CD4-positive, alpha-beta T cell (primary cell): ENCODE results near the gene SLC16A9. TPM values are rescaled to one million over a fixed set of nuclear protein-coding genes. Genes with fewer than 3 reads are reported as not detected.

Experiments
- ATAC-seq: fragments of 200-7000 bp; cut with Tn5 transposase; one replicate; pipeline ENCODE4 v1.10.0; 2022; ENCODE audit warnings: mild to moderate bottlenecking; ENCODE audit not compliant: poor library complexity
- CTCF ChIA-PET: fragments of 350-600 bp; sonication (Branson Sonifier 250); formaldehyde crosslinking; loops from one replicate; lab custom pipeline; 2021; ENCODE audit warnings: antibody characterized with exemption, inconsistent platforms; lab: Charles Lee
- POLR2A ChIA-PET: fragments of 350-600 bp; sonication (Branson Sonifier 250); formaldehyde crosslinking; loops from one replicate; lab custom pipeline; 2021; ENCODE audit warnings: antibody characterized with exemption, inconsistent platforms; lab: Charles Lee
- DNase-seq, 14 experiments: peaks; one replicate each; pipeline ENCODE4 v3.0.0-alpha.2; 2013 to 2020; ENCODE audit warnings: mixed read lengths in 2 of 14
- H3K27ac ChIP-seq, 2 donors: one replicate each; pipeline versions ENCODE4 v1.5.1 to v1.7.0; 2013; ENCODE audit warnings: low read length in 2 of 2, low read depth in 1 of 2, mild to moderate bottlenecking in 1 of 2
- H3K27me3 ChIP-seq, 2 experiments: 1 replicate in 1 of 2; 2 replicates in 1 of 2; pipeline versions ENCODE4 v1.6.1 to v1.7.0; 2013; ENCODE audit warnings: low read length in 2 of 2, control low read depth in 1 of 2, mild to moderate bottlenecking in 1 of 2, moderate library complexity in 1 of 2; ENCODE audit not compliant: insufficient read depth in 2 of 2, control insufficient read depth in 1 of 2
- H3K36me3 ChIP-seq: one replicate; pipeline ENCODE4 v1.6.1; 2013; ENCODE audit warnings: low read length, control low read depth; ENCODE audit not compliant: insufficient read depth
- H3K4me1 ChIP-seq: one replicate; pipeline ENCODE4 v1.6.1; 2013; ENCODE audit warnings: low read length, control low read depth; ENCODE audit not compliant: insufficient read depth
- H3K4me3 ChIP-seq: one replicate; pipeline ENCODE4 v1.5.1; 2013; ENCODE audit warnings: mild to moderate bottlenecking, low read length, moderate library complexity
- H3K9me3 ChIP-seq, 2 experiments: 1 replicate in 1 of 2; 2 replicates in 1 of 2; pipeline versions ENCODE4 v1.6.1 to v1.7.0; 2013; ENCODE audit warnings: low read length in 2 of 2, mild to moderate bottlenecking in 2 of 2, control low read depth in 1 of 2, moderate library complexity in 1 of 2; ENCODE audit not compliant: control insufficient read depth in 1 of 2, insufficient read depth in 1 of 2
- H3K27ac Mint-ChIP-seq: one replicate; pipeline ENCODE4 v1.8.0; 2020; ENCODE audit warnings: mixed read lengths
- H3K27me3 Mint-ChIP-seq: one replicate; pipeline ENCODE4 v1.8.0; 2021; ENCODE audit warnings: mixed read lengths
- H3K36me3 Mint-ChIP-seq: one replicate; pipeline ENCODE4 v1.8.0; 2021; ENCODE audit warnings: low read depth, mixed read lengths
- H3K4me1 Mint-ChIP-seq: one replicate; pipeline ENCODE4 v1.8.0; 2021; ENCODE audit warnings: low read depth, mixed read lengths
- H3K4me3 Mint-ChIP-seq: one replicate; pipeline ENCODE4 v1.8.0; 2020; ENCODE audit warnings: mild to moderate bottlenecking, mixed read lengths
- H3K9me3 Mint-ChIP-seq: one replicate; pipeline ENCODE4 v1.8.0; 2020; ENCODE audit warnings: mixed read lengths
- CTCF ChIP-seq: fragments of 200-600 bp; IDR thresholded peaks from one replicate; pipeline ENCODE4 v1.8.0; 2022; ENCODE audit warnings: antibody characterized with exemption, mild to moderate bottlenecking
- intact Hi-C, 2 experiments: fragments of 100-400 bp; cut with DNase I in 1 of 2; cut with micrococcal nuclease in 1 of 2; formaldehyde crosslinking; loops; one replicate each; pipeline versions ENCODE4 v1.15.1 to v1.9.0; 2023 to 2025; cut with DNase I, micrococcal nuclease
- total RNA-seq, 174 experiments: library from RNA in 2 of 174; stranded (reverse) in 2 of 174; gene quantifications; one replicate each; pipeline ENCODE4 v1.2.3 and lab custom pipeline; 2021 to 2026

Gene SLC16A9
- total RNA-seq, 2 experiments from 2014 or later = not detected

- H3K9me3 Mint-ChIP-seq = no peaks in the 10 kb centered on the region
- no peaks in the 10 kb centered on the region for H3K4me1 Mint-ChIP-seq
- no peak overlapping the region for H3K4me3 ChIP-seq
- H3K36me3 ChIP-seq = no peaks in the 10 kb centered on the region
- ATAC-seq (no peak), DNase-seq (no peak)
- H3K4me3 Mint-ChIP-seq = no peak overlapping the region
- H3K9me3 ChIP-seq = no peaks in the 10 kb centered on the region
- POLR2A ChIA-PET = no interaction called here
- no peak overlapping the region for H3K27ac ChIP-seq
- H3K27me3 Mint-ChIP-seq = peaks cover 4% of the 10 kb centered on the region
- no peak for TF ChIP-seq CTCF
- no peaks in the 10 kb centered on the region for H3K4me1 ChIP-seq
- no peaks in the 10 kb centered on the region for H3K27me3 ChIP-seq
- no peak overlapping the region for H3K27ac Mint-ChIP-seq
- no peaks in the 10 kb centered on the region for H3K36me3 Mint-ChIP-seq
- CTCF ChIA-PET = no interaction called here
- intact Hi-C loops = no loop called here
These were observed 91.0 kb downstream of the SLC16A9 start for GRCh38 chr10:59618666-59619065.

GRCh38 chr10:59617996-59618395, 91.7 kb downstream of the SLC16A9 start:
- H3K4me1 Mint-ChIP-seq = no peaks in the 10 kb centered on the region
- H3K4me3 ChIP-seq = no peak overlapping the region
- DNase-seq (no peak), ATAC-seq (no peak)
- no peaks in the 10 kb centered on the region for H3K9me3 Mint-ChIP-seq
- H3K9me3 ChIP-seq = no peaks in the 10 kb centered on the region
- ChIA-PET CTCF (no interaction called here), POLR2A (no interaction called here)
- peaks cover 4% of the 10 kb centered on the region for H3K27me3 Mint-ChIP-seq
- no peaks in the 10 kb centered on the region for H3K4me1 ChIP-seq
- H3K27ac Mint-ChIP-seq = no peak overlapping the region
- no peaks in the 10 kb centered on the region for H3K27me3 ChIP-seq
- TF ChIP-seq CTCF = no peak
- no peak overlapping the region for H3K4me3 Mint-ChIP-seq
- H3K36me3 Mint-ChIP-seq = no peaks in the 10 kb centered on the region
- intact Hi-C loops = no loop called here
- no peaks in the 10 kb centered on the region for H3K36me3 ChIP-seq
- H3K27ac ChIP-seq = no peak overlapping the region

- Histone ChIP-seq H3K9me3 (no peaks in the 10 kb centered on the region), H3K4me3 (no peak overlapping the region)
- POLR2A ChIA-PET = no interaction called here
These were observed 98.6 kb downstream of the SLC16A9 start for GRCh38 chr10:59611048-59611447.

More at GRCh38 chr10:59611048-59611447, 98.6 kb downstream of the SLC16A9 start:
- no peak overlapping the region for H3K27ac ChIP-seq
- H3K27ac Mint-ChIP-seq = no peak overlapping the region
- H3K4me1 Mint-ChIP-seq = no peaks in the 10 kb centered on the region
- TF ChIP-seq CTCF = no peak
- H3K27me3 Mint-ChIP-seq = peaks cover 5% of the 10 kb centered on the region
- ATAC-seq (no peak), DNase-seq (no peak)
- no peaks in the 10 kb centered on the region for H3K9me3 Mint-ChIP-seq
- H3K36me3 ChIP-seq = no peaks in the 10 kb centered on the region
- CTCF ChIA-PET = interaction anchor here (0.8 to 1.6 kb wide), 2 partner anchors 15 to 206 kb away, joined by 3 to 4 read pairs; no protein-coding TSS in a partner anchor
- no peak overlapping the region for H3K4me3 Mint-ChIP-seq
- no peaks in the 10 kb centered on the region for H3K36me3 Mint-ChIP-seq
- intact Hi-C loops = no loop called here
- H3K27me3 ChIP-seq = peaks cover 2 to 11% of the 10 kb centered on the region in 2 experiments
- H3K4me1 ChIP-seq = no peaks in the 10 kb centered on the region
